ENCODE results near the gene RPF1. TPM values are rescaled to one million over a fixed set of nuclear protein-coding genes. Genes with fewer than 3 reads are reported as not detected.
"Not testable (repeated sequence)": the region's sequence is repeated elsewhere in the genome, so short reads cannot be mapped to it uniquely, and the experiment has no call there.

The RPF1 gene
- 10 to 100 TPM; 50.7 to 88.5 (median 54.9) TPM for polyA plus RNA-seq

- peaks cover 11 to 23% (median 16%) of the 10 kb centered on the region in 3 donors for H3K27me3 Mint-ChIP-seq (ENCODE audit: low read depth in 3 of 3)
- H3K36me3 Mint-ChIP-seq: peaks cover 16 to 34% (median 27%) of the 10 kb centered on the region in 3 donors
- DNase-seq: peak; percentile 84 to 87 (median 86)
- peaks cover 0 to 17% (median 5%) of the 10 kb centered on the region in 6 donors for H3K9me3 Mint-ChIP-seq
- H3K4me1 Mint-ChIP-seq: peaks cover 35 to 54% of the 10 kb centered on the region in 2 donors
- H3K27ac Mint-ChIP-seq: peak within 1 kb of the TSS; percentile 94 to 99 (median 98)
- H3K4me3 Mint-ChIP-seq: peak within 1 kb of the TSS; percentile 93 to 100 (median 99)
These were observed at the start of gene RPF1 for GRCh38 chr1:84478876-84479868. Gene RPF1 (plus strand): TSS chr1:84479266. CDS start chr1:84479282, 16 bp downstream.

GRCh38 chr1:84430546-84430945 lies 48.5 kb upstream of the RPF1 start:
- Mint-ChIP-seq H3K36me3 (no peaks in the 10 kb centered on the region), H3K27ac (peak overlapping the region in 1 of 6 donors; percentile 56), H3K27me3 (ENCODE audit: low read depth in 3 of 3) (peaks cover 0 to 4% (median 0%) of the 10 kb centered on the region in 3 donors), H3K4me3 (no peak overlapping the region), H3K4me1 (no peaks in the 10 kb centered on the region), H3K9me3 (peaks cover 0 to 2% (median 0%) of the 10 kb centered on the region in 6 donors)
- no peak for DNase-seq

- Mint-ChIP-seq H3K4me1 (no peaks in the 10 kb centered on the region), H3K9me3 (peaks cover 0 to 2% (median 0%) of the 10 kb centered on the region in 6 donors), H3K27ac (peak overlapping the region in 3 of 6 donors; percentile 79 to 87 (median 82)), H3K36me3 (no peaks in the 10 kb centered on the region), H3K27me3 (ENCODE audit: low read depth in 3 of 3) (peaks cover 0 to 4% (median 0%) of the 10 kb centered on the region in 3 donors), H3K4me3 (peak overlapping the region; percentile 74 to 82 (median 77))
- peak; percentile 71 to 77 (median 76) for DNase-seq
These were observed 45.6 kb upstream of the RPF1 start for GRCh38 chr1:84433258-84434080.

GRCh38 chr1:84434081-84434769 lies 44.8 kb upstream of the RPF1 start:
- Mint-ChIP-seq H3K27ac (peak overlapping the region in 3 of 6 donors; percentile 79 to 87 (median 82)), H3K27me3 (ENCODE audit: low read depth in 3 of 3) (peaks cover 0 to 4% (median 0%) of the 10 kb centered on the region in 3 donors), H3K4me3 (peak overlapping the region; percentile 74 to 82 (median 77)), H3K36me3 (no peaks in the 10 kb centered on the region), H3K9me3 (peaks cover 0 to 2% (median 0%) of the 10 kb centered on the region in 6 donors), H3K4me1 (no peaks in the 10 kb centered on the region)
- no peak for DNase-seq

GRCh38 chr1:84434801-84435549 lies 44.1 kb upstream of the RPF1 start:
- Mint-ChIP-seq H3K36me3 (no peaks in the 10 kb centered on the region), H3K4me1 (no peaks in the 10 kb centered on the region), H3K4me3 (no peak overlapping the region), H3K27me3 (ENCODE audit: low read depth in 3 of 3) (peaks cover 0 to 4% (median 0%) of the 10 kb centered on the region in 3 donors), H3K27ac (no peak overlapping the region), H3K9me3 (no peaks in the 10 kb centered on the region)
- peak; percentile 32 to 37 (median 36) for DNase-seq

- H3K27me3 Mint-ChIP-seq (ENCODE audit: low read depth in 3 of 3): peaks cover 0 to 4% (median 0%) of the 10 kb centered on the region in 3 donors
- DNase-seq: peak; percentile 20 to 30 (median 22)
- no peak overlapping the region for H3K27ac Mint-ChIP-seq
- no peaks in the 10 kb centered on the region for H3K9me3 Mint-ChIP-seq
- H3K4me1 Mint-ChIP-seq: peaks cover 1 to 3% of the 10 kb centered on the region in 2 donors
- no peak overlapping the region for H3K4me3 Mint-ChIP-seq
- H3K36me3 Mint-ChIP-seq: no peaks in the 10 kb centered on the region
These were observed 42.0 kb upstream of the RPF1 start for GRCh38 chr1:84436876-84437655.

GRCh38 chr1:84442256-84442655 lies 36.8 kb upstream of the RPF1 start:
- H3K27ac Mint-ChIP-seq: peak overlapping the region in 4 of 6 donors; percentile 32 to 57 (median 48)
- peaks cover 0 to 3% (median 0%) of the 10 kb centered on the region in 6 donors for H3K9me3 Mint-ChIP-seq
- peak overlapping the region; percentile 26 to 71 (median 53) for H3K4me3 Mint-ChIP-seq
- H3K4me1 Mint-ChIP-seq: peaks cover 13 to 16% of the 10 kb centered on the region in 2 donors
- H3K36me3 Mint-ChIP-seq: peaks cover 0 to 4% (median 0%) of the 10 kb centered on the region in 3 donors
- DNase-seq: peak; percentile 72 to 77 (median 72)
- peaks cover 2 to 8% (median 4%) of the 10 kb centered on the region in 3 donors for H3K27me3 Mint-ChIP-seq (ENCODE audit: low read depth in 3 of 3)

- H3K9me3 Mint-ChIP-seq; H3K36me3 Mint-ChIP-seq; H3K27me3 Mint-ChIP-seq (ENCODE audit: low read depth in 3 of 3); DNase-seq: not testable (repeated sequence)
- Mint-ChIP-seq H3K4me1 (peaks cover 13 to 16% of the 10 kb centered on the region in 2 donors), H3K4me3 (peak overlapping the region in 4 of 5 donors; percentile 4 to 71 (median 40)), H3K27ac (peak overlapping the region in 3 of 6 donors; percentile 46 to 57 (median 51))
These were observed 36.1 kb upstream of the RPF1 start for GRCh38 chr1:84442747-84443646.

- H3K4me3 Mint-ChIP-seq, DNase-seq, H3K36me3 Mint-ChIP-seq, H3K27ac Mint-ChIP-seq, H3K9me3 Mint-ChIP-seq, H3K4me1 Mint-ChIP-seq: not testable (repeated sequence)
- peaks cover 7 to 18% (median 14%) of the 10 kb centered on the region in 3 donors for H3K27me3 Mint-ChIP-seq (ENCODE audit: low read depth in 3 of 3)
These were observed 30.4 kb upstream of the RPF1 start for GRCh38 chr1:84448704-84449103.

- Mint-ChIP-seq H3K27me3 (ENCODE audit: low read depth in 3 of 3) (peaks cover 9 to 28% (median 9%) of the 10 kb centered on the region in 3 donors), H3K9me3 (peaks cover 0 to under 1% (median 0%) of the 10 kb centered on the region in 6 donors), H3K4me1 (no peaks in the 10 kb centered on the region), H3K27ac (no peak overlapping the region), H3K36me3 (peaks cover 0 to 6% (median 0%) of the 10 kb centered on the region in 3 donors), H3K4me3 (no peak overlapping the region)
- no peak for DNase-seq
These were observed 28.2 kb upstream of the RPF1 start for GRCh38 chr1:84450910-84451309.

GRCh38 chr1:84452436-84452835 lies 26.6 kb upstream of the RPF1 start:
- Mint-ChIP-seq H3K9me3 (no peaks in the 10 kb centered on the region), H3K36me3 (peaks cover 0 to 4% (median 0%) of the 10 kb centered on the region in 3 donors), H3K27ac (no peak overlapping the region), H3K4me3 (no peak overlapping the region), H3K27me3 (ENCODE audit: low read depth in 3 of 3) (peaks cover 8 to 24% (median 11%) of the 10 kb centered on the region in 3 donors), H3K4me1 (no peaks in the 10 kb centered on the region)
- DNase-seq: no peak

Measured in immature natural killer cell (primary cell).